Measurements from ENCODE around the gene BCLAF3.

GRCh38 chrX:20032201-20032600 is 41.3 kb upstream of the BCLAF3 start:
- TF ChIP-seq CTCF (IDR thresholded peaks at IDR 0.05) (no peak), POLR2A (IDR thresholded peaks at IDR 0.05) (no peak)
